8988T (cell line): ENCODE data around the gene AHCYL1.
A peak's percentile ranks its signal among the peaks of the same experiment; 100 is the strongest.
"Not testable (repeated sequence)": the region's sequence is repeated elsewhere in the genome, so short reads cannot be mapped to it uniquely, and the experiment has no call there.

Experiments used
- DNase-seq: peaks from one replicate; pipeline ENCODE4 v3.0.0; 2011

AHCYL1 gene

GRCh38 chr1:110002695-110003094, 18.1 kb downstream of the AHCYL1 start:
- no peak for DNase-seq

GRCh38 chr1:110003747-110004428, 19.3 kb downstream of the AHCYL1 start:
- DNase-seq, result no peak

- DNase-seq, result no peak
Observed at GRCh38 chr1:110004583-110004982, 20.0 kb downstream of the AHCYL1 start.

- DNase-seq, result no peak
Observed at GRCh38 chr1:110005971-110006370, 21.4 kb downstream of the AHCYL1 start.

GRCh38 chr1:110006516-110006915, 22.0 kb downstream of the AHCYL1 start:
- DNase-seq, result no peak

GRCh38 chr1:110007046-110007830, 22.7 kb downstream of the AHCYL1 start:
- no peak for DNase-seq

GRCh38 chr1:110008971-110009565, 24.5 kb downstream of the AHCYL1 start:
- no peak for DNase-seq

GRCh38 chr1:110011527-110012041, 27.0 kb downstream of the AHCYL1 start:
- no peak for DNase-seq

GRCh38 chr1:110012100-110012780, 27.7 kb downstream of the AHCYL1 start:
- no peak for DNase-seq

GRCh38 chr1:110017792-110018191, 33.2 kb downstream of the AHCYL1 start:
- DNase-seq, result no peak

- no peak for DNase-seq
Observed at GRCh38 chr1:110018396-110018795, 33.8 kb downstream of the AHCYL1 start.

- no peak for DNase-seq
Observed at GRCh38 chr1:110019770-110020169, 35.2 kb downstream of the AHCYL1 start.

GRCh38 chr1:110021285-110021684, 36.7 kb downstream of the AHCYL1 start:
- no peak for DNase-seq

GRCh38 chr1:110024613-110025012, 40.0 kb downstream of the AHCYL1 start:
- DNase-seq, result no peak

GRCh38 chr1:110030687-110031086, 46.1 kb downstream of the AHCYL1 start:
- DNase-seq, result not testable (repeated sequence)

GRCh38 chr1:110032327-110032726, 47.8 kb downstream of the AHCYL1 start:
- no peak for DNase-seq

GRCh38 chr1:110033421-110033820, 48.9 kb downstream of the AHCYL1 start:
- DNase-seq, result no peak

- DNase-seq, result no peak
Observed at GRCh38 chr1:110034040-110034450, 49.5 kb downstream of the AHCYL1 start.

- DNase-seq, result peak; percentile 38
Observed at GRCh38 chr1:110034451-110035235, 50.1 kb downstream of the AHCYL1 start, which contains the start of gene STRIP1. STRIP1 (plus strand) TSS chr1:110034624; CDS start chr1:110034638, 14 bp downstream.

- DNase-seq, result no peak
Observed at GRCh38 chr1:110035236-110035752, 50.7 kb downstream of the AHCYL1 start.

- no peak for DNase-seq
Observed at GRCh38 chr1:110038271-110038670, 53.7 kb downstream of the AHCYL1 start.

- no peak for DNase-seq
Observed at GRCh38 chr1:110039641-110040040, 55.1 kb downstream of the AHCYL1 start.
